Right lobe of liver (tissue), 6 donors: ENCODE data around the gene ALDOB. TPM values are rescaled to one million over a fixed set of nuclear protein-coding genes. Genes with fewer than 3 reads are reported as not detected.

Experiments
- ATAC-seq, 4 donors: fragments of 200-7000 bp; cut with Tn5 transposase; one replicate each; pipeline ENCODE4 v1.9.1; 2020; ENCODE audit warnings: mild to moderate bottlenecking in 4 of 4, moderate library complexity in 4 of 4
- DNase-seq, 3 donors: peaks; one replicate each; pipeline ENCODE4 v3.0.0-alpha.2; 2020
- H3K27ac ChIP-seq, 3 donors: fragments of 200-600 bp; one replicate each; pipeline ENCODE4 v1.8.0; 2022
- H3K27me3 ChIP-seq, 2 donors: fragments of 200-600 bp; one replicate each; pipeline ENCODE4 v1.8.0; 2022
- H3K36me3 ChIP-seq, 4 donors: fragments of 200-600 bp; sonication (generic) in 1 of 4; one replicate each; pipeline versions ENCODE4 v1.5.1 to v1.8.0; 2017 to 2022; ENCODE audit warnings: control low read depth in 1 of 4
- H3K4me1 ChIP-seq, 4 donors: fragments of 200-600 bp; sonication (generic) in 1 of 4; one replicate each; pipeline versions ENCODE4 v1.5.1 to v1.8.0; 2017 to 2022; ENCODE audit warnings: control low read depth in 1 of 4
- H3K4me3 ChIP-seq, 3 donors: fragments of 200-600 bp; one replicate each; pipeline ENCODE4 v1.8.0; 2022
- H3K9me3 ChIP-seq, 4 donors: fragments of 200-600 bp; sonication (generic) in 1 of 4; one replicate each; pipeline versions ENCODE4 v1.5.1 to v1.8.0; 2017 to 2022; ENCODE audit warnings: control low read depth in 1 of 4
- POLR2A ChIP-seq: fragments of 450-650 bp; IDR thresholded peaks from one replicate; pipeline ENCODE4 v1.6.1; 2017; ENCODE audit warnings: antibody characterized with exemption, mild to moderate bottlenecking
- WGBS: methylation state at CpG from one replicate; pipeline ENCODE4 v1.1.6; 2018; ENCODE audit warnings: low coverage, low lambda C conversion rate; ENCODE audit not compliant: insufficient coverage; ENCODE audit errors: missing lambda C conversion rate; 5-methylcytosine and 5-hydroxymethylcytosine counted together
- intact Hi-C, 2 donors: fragments of 100-400 bp; cut with DNase I; formaldehyde crosslinking; loops; one replicate each; pipeline versions ENCODE4 v1.11.2 to v1.14.1; 2022
- total RNA-seq, 6 experiments: library from RNA; depleted of rRNA in 2 of 6; stranded (reverse); fragments of >200 nt in 2 of 6; fragmentation: NEBNext Ultra II Directional in 3 of 6; extraction: Animal tissue kit (Norgen Biotek cat#: 25700) in 3 of 6; gene quantifications; one replicate each; pipeline versions ENCODE4 v1.1.0 to v1.2.4, GENCODE V29; 2016 to 2023
- TF ChIP-seq, protein P1 (sequence below), 4 donors: fragments of 200-600 bp in 3 of 4; fragments of 450-650 bp in 1 of 4; IDR thresholded peaks; one replicate each; pipeline versions ENCODE4 v1.5.1 to v1.8.0; 2016 to 2022; ENCODE audit warnings: antibody characterized with exemption in 4 of 4, mild to moderate bottlenecking in 2 of 4
- donor health status: DM: no; HTN: yes; CAD: no.
- donor health status: DM: no; HTN: no; CAD: no.
- donor health status: DM: no; HTN: no; CAD: no.
- donor health status: DM: no; HTN: yes; CAD: no.
- donor health status: DM: no; HTN: yes; CAD: no.

The ALDOB gene
- total RNA-seq, 6 experiments from 2014 or later = 2,876 to 4,505 (median 3,144) TPM

GRCh38 chr9:101477214-101477613 is 41.6 kb upstream of the ALDOB start:
- H3K4me3 ChIP-seq = no peak overlapping the region
- H3K27me3 ChIP-seq = no peaks in the 10 kb centered on the region
- no peaks in the 10 kb centered on the region for H3K4me1 ChIP-seq
- ATAC-seq (no peak), DNase-seq (no peak)
- H3K9me3 ChIP-seq = no peaks in the 10 kb centered on the region
- 88% methylated on average over 4 of the region's 4 CpGs for WGBS
- no peak overlapping the region for H3K27ac ChIP-seq
- intact Hi-C loops = no loop called here
- TF ChIP-seq POLR2A = no peak
- TF ChIP-seq, protein P1, sequence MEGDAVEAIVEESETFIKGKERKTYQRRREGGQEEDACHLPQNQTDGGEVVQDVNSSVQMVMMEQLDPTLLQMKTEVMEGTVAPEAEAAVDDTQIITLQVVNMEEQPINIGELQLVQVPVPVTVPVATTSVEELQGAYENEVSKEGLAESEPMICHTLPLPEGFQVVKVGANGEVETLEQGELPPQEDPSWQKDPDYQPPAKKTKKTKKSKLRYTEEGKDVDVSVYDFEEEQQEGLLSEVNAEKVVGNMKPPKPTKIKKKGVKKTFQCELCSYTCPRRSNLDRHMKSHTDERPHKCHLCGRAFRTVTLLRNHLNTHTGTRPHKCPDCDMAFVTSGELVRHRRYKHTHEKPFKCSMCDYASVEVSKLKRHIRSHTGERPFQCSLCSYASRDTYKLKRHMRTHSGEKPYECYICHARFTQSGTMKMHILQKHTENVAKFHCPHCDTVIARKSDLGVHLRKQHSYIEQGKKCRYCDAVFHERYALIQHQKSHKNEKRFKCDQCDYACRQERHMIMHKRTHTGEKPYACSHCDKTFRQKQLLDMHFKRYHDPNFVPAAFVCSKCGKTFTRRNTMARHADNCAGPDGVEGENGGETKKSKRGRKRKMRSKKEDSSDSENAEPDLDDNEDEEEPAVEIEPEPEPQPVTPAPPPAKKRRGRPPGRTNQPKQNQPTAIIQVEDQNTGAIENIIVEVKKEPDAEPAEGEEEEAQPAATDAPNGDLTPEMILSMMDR (IDR thresholded peaks at IDR 0.05) = no peak
- H3K36me3 ChIP-seq = no peaks in the 10 kb centered on the region

DNA sequence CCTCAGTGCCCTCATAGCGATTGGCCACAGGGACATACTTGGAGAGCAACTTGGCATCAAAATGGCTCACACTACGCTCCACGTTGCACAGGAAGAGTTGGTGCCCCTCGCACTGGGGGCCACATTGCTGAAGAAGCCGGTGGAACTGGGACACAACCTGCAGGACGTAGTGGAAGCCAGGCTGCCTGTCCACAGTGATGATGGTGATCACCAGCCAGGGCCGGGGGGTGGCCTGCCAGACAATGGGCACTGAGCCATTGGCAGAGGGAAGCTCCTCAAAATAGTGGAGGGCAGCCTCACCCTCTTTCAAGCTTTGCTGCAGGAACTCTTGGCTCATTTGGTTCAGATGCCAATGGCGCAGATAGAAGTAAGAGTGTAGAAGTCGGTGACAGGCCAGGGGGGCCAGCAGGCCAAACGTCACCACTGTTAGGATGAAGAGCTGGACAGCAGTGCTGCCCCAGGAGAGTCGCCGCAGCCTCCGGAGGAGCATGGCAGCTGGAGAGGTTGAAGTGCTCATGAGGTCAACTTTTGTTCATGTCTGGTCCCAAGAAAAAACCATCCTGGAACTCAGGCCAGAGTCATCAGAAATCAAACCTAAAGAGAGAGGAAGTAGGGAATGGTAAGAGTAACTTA is 41.1 kb upstream of the ALDOB start:
- H3K27ac ChIP-seq = no peak overlapping the region
- TF ChIP-seq, protein P1 (IDR thresholded peaks at IDR 0.05) = no peak
- TF ChIP-seq POLR2A = no peak
- H3K4me3 ChIP-seq = no peak overlapping the region
- H3K4me1 ChIP-seq = no peaks in the 10 kb centered on the region
- DNase-seq (no peak), ATAC-seq (no peak)
- H3K36me3 ChIP-seq = no peaks in the 10 kb centered on the region
- no peaks in the 10 kb centered on the region for H3K9me3 ChIP-seq
- intact Hi-C loops = no loop called here
- 78% methylated on average over 5 of the region's 13 CpGs for WGBS
- no peaks in the 10 kb centered on the region for H3K27me3 ChIP-seq

- H3K36me3 ChIP-seq = no peaks in the 10 kb centered on the region
- ATAC-seq = no peak
- intact Hi-C loops = no loop called here
These were observed 37.3 kb upstream of the ALDOB start for GRCh38 chr9:101472891-101473290.

GRCh38 chr9:101470929-101471328 is 35.4 kb upstream of the ALDOB start:
- ATAC-seq (no peak), DNase-seq (no peak)
- no peaks in the 10 kb centered on the region for H3K36me3 ChIP-seq
- no peaks in the 10 kb centered on the region for H3K4me1 ChIP-seq
- H3K9me3 ChIP-seq = no peaks in the 10 kb centered on the region
- intact Hi-C loops = no loop called here
- H3K4me3 ChIP-seq = no peak overlapping the region
- TF ChIP-seq, protein P1 (IDR thresholded peaks at IDR 0.05) = no peak
- TF ChIP-seq POLR2A = no peak
- WGBS = 93% methylated on average over 3 of the region's 3 CpGs
- H3K27me3 ChIP-seq = no peaks in the 10 kb centered on the region
- H3K27ac ChIP-seq = no peak overlapping the region

More at GRCh38 chr9:101472891-101473290, 37.3 kb upstream of the ALDOB start:
- no peak for DNase-seq
- H3K4me1 ChIP-seq = no peaks in the 10 kb centered on the region
- H3K27me3 ChIP-seq = no peaks in the 10 kb centered on the region
- H3K9me3 ChIP-seq = no peaks in the 10 kb centered on the region
- no peak for TF ChIP-seq POLR2A
- TF ChIP-seq, protein P1 (IDR thresholded peaks at IDR 0.05) = no peak
- no peak overlapping the region for H3K27ac ChIP-seq
- 100% methylated on average over 1 of the region's 1 CpG for WGBS
- no peak overlapping the region for H3K4me3 ChIP-seq
